H9 (cell line): ENCODE measurements around the gene STYXL1. TPM values are rescaled to one million over a fixed set of nuclear protein-coding genes. Genes with fewer than 3 reads are reported as not detected.
"Not testable (repeated sequence)": the region's sequence is repeated elsewhere in the genome, so short reads cannot be mapped to it uniquely, and the experiment has no call there.

Experiments used
- DNase-seq: peaks from one replicate; pipeline ENCODE4 v3.0.0-alpha.2; 2017
- H2AFZ ChIP-seq: one replicate; pipeline ENCODE4 v1.6.1; 2013; ENCODE audit warnings: mild to moderate bottlenecking, low read length, control low read depth, moderate library complexity
- H2AK5ac ChIP-seq: 2 replicates; pipeline ENCODE4 v1.6.1; 2013; ENCODE audit warnings: low read length, control low read depth, mixed read lengths; ENCODE audit not compliant: insufficient read length
- H2BK120ac ChIP-seq: one replicate; pipeline ENCODE4 v1.6.1; 2013; ENCODE audit warnings: low read depth, mild to moderate bottlenecking, low read length, control low read depth, inconsistent platforms; ENCODE audit not compliant: poor library complexity, severe bottlenecking
- H2BK12ac ChIP-seq: 2 replicates; pipeline ENCODE4 v1.6.1; 2013; ENCODE audit warnings: low read length, control low read depth, mixed read lengths, low read depth; ENCODE audit not compliant: insufficient read length
- H2BK15ac ChIP-seq: 2 replicates; pipeline ENCODE4 v1.6.1; 2013; ENCODE audit warnings: low read depth, low read length, control low read depth
- H2BK20ac ChIP-seq: one replicate; pipeline ENCODE4 v1.6.1; 2013; ENCODE audit warnings: low read depth, mild to moderate bottlenecking, low read length, control low read depth, inconsistent platforms; ENCODE audit not compliant: poor library complexity, severe bottlenecking
- H2BK5ac ChIP-seq: 2 replicates; pipeline ENCODE4 v1.6.1; 2013; ENCODE audit warnings: low read length, control low read depth, mixed read lengths; ENCODE audit not compliant: insufficient read length
- H3K14ac ChIP-seq: 2 replicates; pipeline ENCODE4 v1.6.1; 2013; ENCODE audit warnings: low read length, control low read depth; ENCODE audit not compliant: insufficient read depth
- H3K18ac ChIP-seq: 2 replicates; pipeline ENCODE4 v1.6.1; 2013; ENCODE audit warnings: low read depth, mild to moderate bottlenecking, mixed read lengths, low read length, control low read depth; ENCODE audit not compliant: insufficient read length
- H3K23ac ChIP-seq: 2 replicates; pipeline ENCODE4 v1.6.1; 2013; ENCODE audit warnings: low read length, control low read depth, mixed read lengths, low read depth; ENCODE audit not compliant: insufficient read length
- H3K23me2 ChIP-seq: 2 replicates; pipeline ENCODE4 v1.6.1; 2013; ENCODE audit warnings: low read depth, mild to moderate bottlenecking, mixed read lengths, low read length, control low read depth; ENCODE audit not compliant: insufficient read length, poor library complexity, severe bottlenecking
- H3K27ac ChIP-seq: 2 replicates; pipeline ENCODE4 v1.5.1; 2013; ENCODE audit warnings: low read length, control low read depth, mixed read lengths, low read depth; ENCODE audit not compliant: insufficient read length
- H3K27me3 ChIP-seq: 2 replicates; pipeline ENCODE4 v1.6.1; 2013; ENCODE audit warnings: low read length, control low read depth, inconsistent platforms; ENCODE audit not compliant: insufficient read depth
- H3K4ac ChIP-seq: 2 replicates; pipeline ENCODE4 v1.6.1; 2013; ENCODE audit warnings: low read depth, mild to moderate bottlenecking, control low read depth, inconsistent platforms, low read length, moderate library complexity
- H3K4me1 ChIP-seq: 2 replicates; pipeline ENCODE4 v1.6.1; 2013; ENCODE audit warnings: low read length, control low read depth, inconsistent platforms; ENCODE audit not compliant: insufficient read depth
- H3K4me2 ChIP-seq: 2 replicates; pipeline ENCODE4 v1.6.1; 2013; ENCODE audit warnings: low read length, control low read depth, mixed read lengths; ENCODE audit not compliant: insufficient read length, insufficient read depth
- H3K56ac ChIP-seq: 2 replicates; pipeline ENCODE4 v1.6.1; 2013; ENCODE audit warnings: low read depth, mild to moderate bottlenecking, mixed read lengths, low read length, control low read depth; ENCODE audit not compliant: insufficient read length
- H3K79me1 ChIP-seq: 2 replicates; pipeline ENCODE4 v1.6.1; 2013; ENCODE audit warnings: low read depth, mild to moderate bottlenecking, moderate library complexity, low read length, control low read depth, inconsistent platforms; ENCODE audit not compliant: insufficient read depth, poor library complexity, severe bottlenecking
- H3K79me2 ChIP-seq: 2 replicates; pipeline ENCODE4 v1.6.1; 2013; ENCODE audit warnings: low read length, control low read depth, inconsistent platforms; ENCODE audit not compliant: insufficient read depth
- H3K9ac ChIP-seq: 2 replicates; pipeline ENCODE4 v1.6.1; 2013; ENCODE audit warnings: low read length, control low read depth, mixed read lengths; ENCODE audit not compliant: insufficient read length; ENCODE audit errors: extremely low read depth
- H3K9me3 ChIP-seq: one replicate; pipeline ENCODE4 v1.6.1; 2013; ENCODE audit warnings: low read depth, low read length, inconsistent platforms; ENCODE audit not compliant: control insufficient read depth
- H3T11ph ChIP-seq: one replicate; pipeline ENCODE4 v1.6.1; 2013; ENCODE audit warnings: mild to moderate bottlenecking, low read length, control low read depth, inconsistent platforms
- H4K20me1 ChIP-seq: one replicate; pipeline ENCODE4 v1.6.1; 2013; ENCODE audit not compliant: control insufficient read depth, insufficient read length, insufficient read depth
- H4K5ac ChIP-seq: 2 replicates; pipeline ENCODE4 v1.6.1; 2013; ENCODE audit warnings: low read depth, mild to moderate bottlenecking, mixed read lengths, low read length, control low read depth; ENCODE audit not compliant: insufficient read length
- H4K8ac ChIP-seq: replicated peaks from 2 replicates; pipeline ENCODE4 v1.6.1; 2013; ENCODE audit warnings: low read length, control low read depth, mixed read lengths, low read depth; ENCODE audit not compliant: insufficient read length
- H4K91ac ChIP-seq: 2 replicates; pipeline ENCODE4 v1.6.1; 2013; ENCODE audit warnings: low read depth, mild to moderate bottlenecking, moderate library complexity, mixed read lengths, low read length, control low read depth; ENCODE audit not compliant: insufficient read length
- H3K27ac Mint-ChIP-seq, 3 experiments: 2 replicates in 2 of 3; 3 replicates in 1 of 3; pipeline ENCODE4 v1.8.0; 2020 to 2021; ENCODE audit warnings: mixed read lengths in 3 of 3, mild to moderate bottlenecking in 1 of 3, moderate library complexity in 1 of 3
- H3K27me3 Mint-ChIP-seq: 2 replicates; pipeline ENCODE4 v1.8.0; 2021; ENCODE audit warnings: low read depth, mild to moderate bottlenecking, moderate library complexity, mixed read lengths
- H3K36me3 Mint-ChIP-seq, 3 experiments: 2 replicates in 2 of 3; 3 replicates in 1 of 3; pipeline ENCODE4 v1.8.0; 2020 to 2021; ENCODE audit warnings: low read depth in 3 of 3, mixed read lengths in 3 of 3; ENCODE audit not compliant: insufficient read depth in 1 of 3
- H3K4me1 Mint-ChIP-seq, 2 experiments: 2 replicates each; pipeline ENCODE4 v1.8.0; 2020; ENCODE audit warnings: mixed read lengths in 2 of 2
- H3K4me3 Mint-ChIP-seq, 2 experiments: 2 replicates in 1 of 2; 3 replicates in 1 of 2; pipeline ENCODE4 v1.8.0; 2020 to 2021; ENCODE audit warnings: mild to moderate bottlenecking in 2 of 2, mixed read lengths in 2 of 2, moderate library complexity in 1 of 2
- H3K9me3 Mint-ChIP-seq, 2 experiments: 2 replicates in 1 of 2; 3 replicates in 1 of 2; pipeline ENCODE4 v1.8.0; 2020; ENCODE audit warnings: mild to moderate bottlenecking in 2 of 2, mixed read lengths in 2 of 2, moderate library complexity in 1 of 2
- CTCF ChIP-seq: fragments of 200-600 bp; sonication (generic); conservative IDR thresholded peaks from 3 replicates; pipeline ENCODE4 v1.8.0; 2021; ENCODE audit warnings: antibody characterized with exemption, mild to moderate bottlenecking
- WGBS: extraction: QIAGEN DNeasy Blood & Tissue Kit; methylation state at CpG from one replicate; pipeline ENCODE4 v1.1.7; 2013; ENCODE audit warnings: missing lambda C conversion rate, low lambda C conversion rate, mixed read lengths; ENCODE audit not compliant: insufficient read length; ENCODE audit errors: extremely low coverage; 5-methylcytosine and 5-hydroxymethylcytosine counted together
- total RNA-seq: library from RNA; stranded (reverse); gene quantifications from 2 replicates; pipeline ENCODE4 v1.2.1, GENCODE V29; 2021

Gene STYXL1
- total RNA-seq, 1 experiment from 2014 or later: 38.7 TPM

- Mint-ChIP-seq H3K27me3 (no peaks in the 10 kb centered on the region), H3K4me1 (no peaks in the 10 kb centered on the region), H3K27ac (no peak overlapping the region; a peak in 2 of 7 replicates), H3K9me3 (no peaks in the 10 kb centered on the region), H3K4me3 (no peak overlapping the region), H3K36me3 (peaks cover 70 to 97% (median 89%) of the 10 kb centered on the region in 3 experiments)
- Histone ChIP-seq H3K79me1 (peaks cover 3% of the 10 kb centered on the region), H3K4me2 (no peak overlapping the region), H3K79me2 (no peaks in the 10 kb centered on the region), H4K5ac (no peak overlapping the region), H3K56ac (no peak overlapping the region), H3K18ac (no peak overlapping the region), H3K14ac (no peak overlapping the region), H3K27me3 (no peaks in the 10 kb centered on the region), H2AFZ (no peak overlapping the region), H4K8ac (no peak overlapping the region), H2BK5ac (no peak overlapping the region), H4K91ac (no peak overlapping the region), H2BK120ac (no peak overlapping the region), H3K4ac (no peak overlapping the region), H2AK5ac (no peak overlapping the region), H3K9me3 (no peaks in the 10 kb centered on the region), H3T11ph (no peak overlapping the region), H3K4me1 (no peaks in the 10 kb centered on the region), H4K20me1 (no peaks in the 10 kb centered on the region), H3K23me2 (no peaks in the 10 kb centered on the region), H3K27ac (no peak overlapping the region), H3K23ac (no peak overlapping the region), H2BK20ac (no peak overlapping the region), H2BK15ac (no peak overlapping the region), H2BK12ac (no peak overlapping the region), H3K9ac (no peak overlapping the region)
- TF ChIP-seq CTCF: no peak
- DNase-seq: no peak
- WGBS: no CpG with 5 or more reads among the region's 6 CpGs
Measured at GRCh38 chr7:76060842-76061241, 13.0 kb upstream of the STYXL1 start.

- not testable (repeated sequence) for H3K18ac ChIP-seq, H2BK12ac ChIP-seq, H3K4me1 Mint-ChIP-seq, H2BK5ac ChIP-seq, H2BK120ac ChIP-seq, DNase-seq, H3K56ac ChIP-seq, H3K27ac Mint-ChIP-seq, H3K9ac ChIP-seq, H3K9me3 ChIP-seq, H3K27me3 Mint-ChIP-seq, H4K20me1 ChIP-seq, H3K27ac ChIP-seq, H3K23me2 ChIP-seq, H4K91ac ChIP-seq, H3K9me3 Mint-ChIP-seq, H3T11ph ChIP-seq, H3K27me3 ChIP-seq, H2AK5ac ChIP-seq, H3K23ac ChIP-seq, H4K8ac ChIP-seq, H4K5ac ChIP-seq, H3K4me2 ChIP-seq, H3K4ac ChIP-seq, H2AFZ ChIP-seq, H3K14ac ChIP-seq, H3K79me1 ChIP-seq, H2BK15ac ChIP-seq, H3K4me3 Mint-ChIP-seq, H2BK20ac ChIP-seq, H3K79me2 ChIP-seq, H3K4me1 ChIP-seq
- peaks cover 57 to 76% (median 74%) of the 10 kb centered on the region in 3 experiments; a peak in 6 of 7 replicates for H3K36me3 Mint-ChIP-seq
- no CpG with 5 or more reads among the region's 7 CpGs for WGBS
Measured at GRCh38 chr7:76058745-76059144, 10.9 kb upstream of the STYXL1 start.
